T-helper 22 cell (primary cell): ENCODE results near the gene CASS4.
A peak's percentile ranks its signal among the peaks of the same experiment; 100 is the strongest.
"Not testable (repeated sequence)": the region's sequence is repeated elsewhere in the genome, so short reads cannot be mapped to it uniquely, and the experiment has no call there.

Experiments used
- DNase-seq: peaks from one replicate; pipeline ENCODE4 v3.0.0-alpha.2; 2020; ENCODE audit warnings: low read depth

Gene CASS4

GRCh38 chr20:56392132-56392880, 19.8 kb upstream of the CASS4 start, which contains the start of the genes AURKA and CSTF1:
Gene AURKA (minus strand): TSS chr20:56392215. CDS start chr20:56388197, 4,018 bp downstream.
Gene CSTF1 (plus strand): TSS chr20:56392645. CDS start chr20:56395553, 2,908 bp downstream.
- peak; percentile 100 for DNase-seq

DNA sequence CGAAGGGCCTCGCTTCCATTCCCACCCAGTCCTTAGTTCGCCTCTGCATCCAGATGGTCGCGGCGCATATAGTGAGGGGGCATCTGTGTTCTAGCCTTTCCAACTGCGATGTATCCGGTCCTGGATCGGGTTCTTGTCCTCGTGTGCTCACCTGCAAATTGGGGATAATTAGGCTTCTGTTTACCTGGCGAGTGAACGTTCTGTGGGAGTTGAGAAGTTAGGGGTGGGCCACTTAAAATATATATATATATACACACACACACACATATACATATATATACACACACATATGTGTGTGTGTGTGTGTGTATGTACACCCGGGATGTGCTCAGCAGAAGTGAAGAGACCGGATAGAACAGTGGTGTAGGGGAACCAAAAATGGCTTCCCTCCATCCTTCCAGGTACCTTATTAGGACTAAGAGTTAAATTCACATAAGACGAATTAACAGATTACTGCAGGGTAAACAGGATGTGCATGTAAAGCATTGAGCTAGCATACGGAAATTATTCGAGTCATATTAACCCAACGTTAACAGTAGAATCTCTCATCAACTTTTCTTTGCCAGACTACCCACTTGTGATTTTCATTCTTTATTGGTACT, 19.1 kb upstream of the CASS4 start:
- no peak for DNase-seq

DNA sequence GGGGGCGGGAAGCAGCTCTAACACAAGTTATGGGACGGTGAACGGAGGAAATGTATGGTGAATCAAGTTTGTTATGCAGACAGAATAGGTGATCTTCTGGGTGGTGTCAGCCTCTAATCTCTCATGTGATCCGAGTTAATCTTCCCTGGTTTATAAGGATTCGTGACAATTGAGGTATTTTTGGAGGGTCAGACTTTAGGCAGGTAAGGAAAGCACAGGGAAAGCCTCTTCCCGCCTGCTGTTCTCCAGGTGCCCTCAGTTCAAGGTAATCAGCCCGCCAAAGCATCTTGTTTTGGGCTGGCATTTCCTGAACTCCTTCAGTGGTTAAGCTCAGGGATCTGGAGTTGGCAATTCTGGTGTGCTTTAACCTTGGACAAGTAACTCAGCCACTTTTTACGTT, 18.4 kb upstream of the CASS4 start:
- no peak for DNase-seq

- DNase-seq = no peak
Observed at GRCh38 chr20:56395166-56395565, 16.9 kb upstream of the CASS4 start.

- DNase-seq = no peak
Observed at GRCh38 chr20:56400001-56400640, 11.9 kb upstream of the CASS4 start.

DNA sequence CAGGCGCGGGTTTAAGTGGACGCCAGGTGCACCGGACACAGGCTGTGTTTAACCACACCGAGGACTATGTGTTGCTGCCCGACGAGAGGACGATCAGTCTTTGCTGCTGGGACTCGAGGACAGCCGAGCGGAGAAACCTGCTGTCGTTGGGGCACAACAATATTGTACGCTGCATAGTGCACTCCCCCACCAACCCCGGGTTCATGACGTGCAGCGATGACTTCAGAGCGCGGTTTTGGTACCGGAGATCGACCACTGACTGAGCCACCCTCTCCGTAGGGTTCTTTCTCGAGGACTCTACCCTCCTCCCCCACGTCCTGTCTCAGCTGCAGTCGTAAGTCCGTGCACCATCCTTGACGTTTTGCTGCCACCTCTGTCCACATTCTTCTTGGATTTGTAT, 8.6 kb upstream of the CASS4 start:
- DNase-seq = no peak

DNA sequence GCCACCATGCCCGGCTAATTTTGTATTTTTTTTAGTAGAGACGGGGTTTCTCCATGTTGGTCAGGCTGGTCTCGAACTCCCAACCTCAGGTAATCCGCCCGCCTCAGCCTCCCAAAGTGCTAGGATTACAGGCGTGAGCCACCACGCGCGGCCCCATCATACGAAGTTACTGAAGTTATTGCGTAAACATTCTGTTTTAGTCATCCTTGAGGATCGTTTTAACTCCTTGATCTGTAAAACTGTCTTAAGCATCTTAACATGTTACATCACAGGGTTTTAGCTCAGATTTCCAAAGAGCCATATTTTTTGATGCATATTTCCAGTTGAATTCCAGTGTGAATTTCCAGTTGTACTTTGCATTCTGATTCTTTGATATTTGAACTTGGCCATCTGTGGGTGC, 6.7 kb upstream of the CASS4 start:
- not testable (repeated sequence) for DNase-seq

DNA sequence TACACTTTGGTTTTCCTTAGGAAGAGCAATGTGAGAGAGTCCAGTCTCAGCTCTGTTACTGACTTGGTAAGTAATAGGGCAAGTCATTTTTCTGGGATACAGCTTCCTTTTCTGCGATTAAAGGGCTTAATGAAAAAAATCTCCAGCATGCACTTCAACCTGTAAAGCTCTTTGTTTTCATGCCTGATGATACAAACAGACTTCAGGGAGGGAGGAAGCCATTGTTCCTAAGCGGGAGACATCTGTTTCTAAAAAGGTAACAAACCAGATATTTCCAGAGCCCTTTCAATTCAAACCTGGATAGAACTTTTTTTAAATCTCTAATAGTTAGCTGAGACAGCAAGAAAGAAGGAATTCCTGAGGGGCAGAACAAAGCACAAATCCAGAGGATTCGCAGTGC, 5.2 kb upstream of the CASS4 start:
- no peak for DNase-seq

GRCh38 chr20:56409521-56409920, 2.5 kb upstream of the CASS4 start:
- no peak for DNase-seq

GRCh38 chr20:56409956-56410355, 2.1 kb upstream of the CASS4 start:
- DNase-seq = no peak

DNA sequence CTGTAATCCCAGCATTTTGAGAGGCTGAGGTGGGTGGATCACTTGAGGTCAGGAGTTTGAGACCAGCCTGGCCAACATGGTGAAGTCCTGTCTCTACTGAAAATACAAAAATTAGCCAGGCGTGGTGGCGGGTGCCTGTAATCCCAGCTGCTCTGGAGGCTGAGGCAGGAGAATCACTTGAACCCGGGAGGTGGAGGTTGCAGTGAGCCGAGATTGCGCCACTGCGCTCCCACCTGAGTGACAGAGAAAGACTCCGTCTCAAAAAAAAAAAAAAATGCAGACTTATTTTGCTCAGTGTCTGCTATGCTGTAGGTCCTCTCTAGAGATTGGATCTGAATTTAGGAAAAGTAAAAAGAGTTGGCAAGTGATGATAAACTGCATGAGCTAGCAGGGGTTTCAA, 773 bp upstream of the CASS4 start:
- not testable (repeated sequence) for DNase-seq

GRCh38 chr20:56412473-56412790, 372 bp downstream of the CASS4 start:
- no peak for DNase-seq

GRCh38 chr20:56412949-56413348, 889 bp downstream of the CASS4 start:
- DNase-seq = no peak

GRCh38 chr20:56414842-56415765, 3.0 kb downstream of the CASS4 start:
- DNase-seq = no peak

GRCh38 chr20:56417402-56417801, 5.3 kb downstream of the CASS4 start:
- no peak for DNase-seq

GRCh38 chr20:56417911-56418310, 5.9 kb downstream of the CASS4 start:
- DNase-seq = no peak

GRCh38 chr20:56418385-56418861, 6.4 kb downstream of the CASS4 start:
- DNase-seq = no peak

DNA sequence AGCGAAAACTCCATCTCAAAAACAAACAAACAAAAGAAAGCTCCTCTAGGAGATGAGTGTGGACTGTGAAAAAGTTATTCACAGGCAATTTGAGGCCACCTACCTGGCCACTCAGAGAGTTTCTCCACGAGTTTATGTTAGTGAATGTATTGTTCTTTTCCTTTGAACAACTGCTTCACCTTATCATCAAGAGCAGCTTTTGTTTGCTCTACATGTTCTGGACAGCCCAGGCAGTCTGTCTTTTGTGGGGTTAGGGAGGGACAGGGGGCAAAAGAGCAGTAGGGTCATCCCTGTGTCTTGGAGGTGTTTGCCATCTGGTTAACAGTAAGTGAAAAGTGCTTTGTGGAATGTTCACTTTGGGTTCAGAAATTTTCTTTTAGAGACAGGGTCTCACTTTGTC, 8.0 kb downstream of the CASS4 start:
- DNase-seq = no peak

- no peak for DNase-seq
Observed at GRCh38 chr20:56420940-56421688, 9.1 kb downstream of the CASS4 start.

GRCh38 chr20:56422076-56422823, 10.2 kb downstream of the CASS4 start:
- no peak for DNase-seq

GRCh38 chr20:56422824-56423189, 10.7 kb downstream of the CASS4 start:
- no peak for DNase-seq
